ENCODE results near the gene TPMT. TPM values are rescaled to one million over a fixed set of nuclear protein-coding genes. Genes with fewer than 3 reads are reported as not detected.

Gene TPMT
- polyA plus RNA-seq (2011; rRNA removed), result 13.4 and 16.5 TPM in 2 replicates
- 4.0 and 4.3 TPM in 2 replicates for polyA plus RNA-seq (2012; cell fraction: cytosol; rRNA removed)
- 1.0 and 1.9 TPM in 2 replicates for polyA plus RNA-seq (2012; cell fraction: nucleus; rRNA removed)
- 11.0 to 11.2 TPM (median 11.2 TPM) in 3 replicates for polyA plus RNA-seq (2017; fragmentation: RNase III; extraction: RNeasy Plus Mini Kit Qiagen cat#74134 plus additional on column Dnase treatment)
- polyA minus RNA-seq (2011; rRNA and poly(A)+ RNA removed), result 2.8 and 3.0 TPM in 2 replicates

DNA sequence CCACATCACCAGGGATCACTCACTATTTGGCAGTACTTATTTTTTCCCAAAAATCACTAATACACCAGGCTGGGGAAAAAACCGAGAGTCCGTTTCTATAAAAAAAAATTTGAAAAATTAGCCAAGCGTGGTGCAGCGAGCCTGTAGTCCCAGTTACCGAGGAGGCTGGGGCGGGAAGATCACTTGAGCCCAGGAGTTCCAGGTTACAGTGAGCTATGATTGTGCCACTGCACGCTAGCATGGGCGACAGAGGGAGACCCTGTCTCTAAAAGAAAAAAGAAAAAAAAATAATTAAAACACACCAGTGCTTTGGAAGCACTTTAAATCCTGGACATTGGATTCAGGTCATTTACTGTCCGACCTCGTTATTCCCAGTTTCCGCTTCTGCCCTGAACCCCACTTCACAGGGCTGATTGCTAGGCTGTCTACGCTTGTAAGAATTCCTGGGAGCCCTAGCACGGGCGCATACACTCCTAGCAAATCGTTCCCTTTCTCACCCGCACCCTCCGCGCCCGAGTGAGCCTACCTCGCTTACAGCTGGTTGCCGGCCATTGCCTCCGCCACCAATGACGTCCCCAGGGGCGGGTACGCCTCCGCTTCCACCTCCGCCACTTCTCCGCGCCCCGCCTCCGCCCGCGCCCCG lies at the start of gene TPMT:
TPMT (minus strand) TSS at position 571 of the 643 bp plus-strand sequence. CDS start 5,950 bp downstream, outside the sequence.
- TF ChIP-seq ZSCAN20 (CRISPR knock-in tag; IDR thresholded peaks at IDR 0.05) (no peak), TFCP2L1 (CRISPR knock-in tag; IDR thresholded peaks at IDR 0.05) (no peak), PHF8 (IDR thresholded peaks at IDR 0.05; ENCODE audit: borderline replicate concordance, low read depth) (peak; percentile 75; the same call in 1 of the 2 replicates), ESRRA (IDR thresholded peaks at IDR 0.05; ENCODE audit: borderline replicate concordance, low read length) (no peak), JUNB (IDR thresholded peaks at IDR 0.05) (no peak), POLR2A (IDR thresholded peaks at IDR 0.05; ENCODE audit: low read length) (peak; percentile 71), RCOR1 (IDR thresholded peaks at IDR 0.05; ENCODE audit: low read depth, low read length) (no peak), RNF2 (IDR thresholded peaks at IDR 0.05; ENCODE audit: borderline replicate concordance, low read depth) (no peak), JUN (IDR thresholded peaks at IDR 0.05) (no peak), BHLHE40 (IDR thresholded peaks at IDR 0.05; ENCODE audit: low read depth, low read length) (no peak), ZNF302 (CRISPR knock-in tag; IDR thresholded peaks at IDR 0.05) (no peak)
- TF ChIP-seq, protein P1, sequence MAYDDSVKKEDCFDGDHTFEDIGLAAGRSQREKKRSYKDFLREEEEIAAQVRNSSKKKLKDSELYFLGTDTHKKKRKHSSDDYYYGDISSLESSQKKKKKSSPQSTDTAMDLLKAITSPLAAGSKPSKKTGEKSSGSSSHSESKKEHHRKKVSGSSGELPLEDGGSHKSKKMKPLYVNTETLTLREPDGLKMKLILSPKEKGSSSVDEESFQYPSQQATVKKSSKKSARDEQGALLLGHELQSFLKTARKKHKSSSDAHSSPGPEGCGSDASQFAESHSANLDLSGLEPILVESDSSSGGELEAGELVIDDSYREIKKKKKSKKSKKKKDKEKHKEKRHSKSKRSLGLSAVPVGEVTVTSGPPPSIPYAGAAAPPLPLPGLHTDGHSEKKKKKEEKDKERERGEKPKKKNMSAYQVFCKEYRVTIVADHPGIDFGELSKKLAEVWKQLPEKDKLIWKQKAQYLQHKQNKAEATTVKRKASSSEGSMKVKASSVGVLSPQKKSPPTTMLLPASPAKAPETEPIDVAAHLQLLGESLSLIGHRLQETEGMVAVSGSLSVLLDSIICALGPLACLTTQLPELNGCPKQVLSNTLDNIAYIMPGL (CRISPR knock-in tag; IDR thresholded peaks at IDR 0.05; ENCODE audit: borderline replicate concordance), result no peak
- TF ChIP-seq, protein P2, sequence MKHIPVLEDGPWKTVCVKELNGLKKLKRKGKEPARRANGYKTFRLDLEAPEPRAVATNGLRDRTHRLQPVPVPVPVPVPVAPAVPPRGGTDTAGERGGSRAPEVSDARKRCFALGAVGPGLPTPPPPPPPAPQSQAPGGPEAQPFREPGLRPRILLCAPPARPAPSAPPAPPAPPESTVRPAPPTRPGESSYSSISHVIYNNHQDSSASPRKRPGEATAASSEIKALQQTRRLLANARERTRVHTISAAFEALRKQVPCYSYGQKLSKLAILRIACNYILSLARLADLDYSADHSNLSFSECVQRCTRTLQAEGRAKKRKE (CRISPR knock-in tag; IDR thresholded peaks at IDR 0.05; ENCODE audit: low read depth), result no peak
- TF ChIP-seq, protein P3, sequence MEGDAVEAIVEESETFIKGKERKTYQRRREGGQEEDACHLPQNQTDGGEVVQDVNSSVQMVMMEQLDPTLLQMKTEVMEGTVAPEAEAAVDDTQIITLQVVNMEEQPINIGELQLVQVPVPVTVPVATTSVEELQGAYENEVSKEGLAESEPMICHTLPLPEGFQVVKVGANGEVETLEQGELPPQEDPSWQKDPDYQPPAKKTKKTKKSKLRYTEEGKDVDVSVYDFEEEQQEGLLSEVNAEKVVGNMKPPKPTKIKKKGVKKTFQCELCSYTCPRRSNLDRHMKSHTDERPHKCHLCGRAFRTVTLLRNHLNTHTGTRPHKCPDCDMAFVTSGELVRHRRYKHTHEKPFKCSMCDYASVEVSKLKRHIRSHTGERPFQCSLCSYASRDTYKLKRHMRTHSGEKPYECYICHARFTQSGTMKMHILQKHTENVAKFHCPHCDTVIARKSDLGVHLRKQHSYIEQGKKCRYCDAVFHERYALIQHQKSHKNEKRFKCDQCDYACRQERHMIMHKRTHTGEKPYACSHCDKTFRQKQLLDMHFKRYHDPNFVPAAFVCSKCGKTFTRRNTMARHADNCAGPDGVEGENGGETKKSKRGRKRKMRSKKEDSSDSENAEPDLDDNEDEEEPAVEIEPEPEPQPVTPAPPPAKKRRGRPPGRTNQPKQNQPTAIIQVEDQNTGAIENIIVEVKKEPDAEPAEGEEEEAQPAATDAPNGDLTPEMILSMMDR (IDR thresholded peaks at IDR 0.05), result no peak
- WGBS (ENCODE audit: missing lambda C conversion rate), result 0% methylated on average over 15 of the region's 34 CpGs
- Histone ChIP-seq H3K9me3 (no peaks in the 10 kb centered on the region), H3K4me3 (peak within 1 kb of the TSS; percentile 89), H3K4me1 (peaks cover 17% of the 10 kb centered on the region), H3K4me2 (peak within 1 kb of the TSS; percentile 83), H3K27ac (peak within 1 kb of the TSS; percentile 78 to 90)
- ChIA-PET CTCF (interaction anchor here (1.8 kb wide), 1 partner anchor 16 kb away, joined by 4 read pairs; no protein-coding TSS in a partner anchor), POLR2A (no interaction called here)
- peak; percentile 86 to 88 for ATAC-seq
- FAIRE-seq, result no peak
- DNase-seq (ENCODE audit: low read depth in 1 of 2, low spot score in 1 of 2), result peak in 1 of 2 experiments; percentile 62

DNA sequence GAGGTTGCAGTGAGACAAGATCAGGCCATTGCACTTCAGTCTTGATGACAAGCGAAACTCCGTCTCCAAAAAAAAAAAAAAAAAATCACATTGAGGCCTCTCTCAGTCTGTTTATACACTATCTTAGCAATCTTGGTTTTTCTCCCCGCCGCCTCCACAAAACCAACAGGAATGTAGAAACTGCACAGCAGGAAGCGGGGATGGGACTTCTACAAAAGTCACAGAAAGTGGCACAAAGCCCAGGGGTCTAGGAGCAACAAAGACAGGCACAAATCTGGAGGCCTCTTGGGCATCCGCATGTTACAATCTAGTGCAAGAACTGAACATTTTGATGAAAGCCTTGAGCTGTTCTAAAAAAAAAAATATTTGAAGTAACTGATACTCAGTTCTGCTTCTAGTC lies 48.9 kb upstream of the TPMT start:
- FAIRE-seq (no peak), DNase-seq (ENCODE audit: low read depth in 1 of 2, low spot score in 1 of 2) (no peak), ATAC-seq (no peak)
- H3K27ac ChIP-seq, result no peak overlapping the region
- TF ChIP-seq, protein P4, sequence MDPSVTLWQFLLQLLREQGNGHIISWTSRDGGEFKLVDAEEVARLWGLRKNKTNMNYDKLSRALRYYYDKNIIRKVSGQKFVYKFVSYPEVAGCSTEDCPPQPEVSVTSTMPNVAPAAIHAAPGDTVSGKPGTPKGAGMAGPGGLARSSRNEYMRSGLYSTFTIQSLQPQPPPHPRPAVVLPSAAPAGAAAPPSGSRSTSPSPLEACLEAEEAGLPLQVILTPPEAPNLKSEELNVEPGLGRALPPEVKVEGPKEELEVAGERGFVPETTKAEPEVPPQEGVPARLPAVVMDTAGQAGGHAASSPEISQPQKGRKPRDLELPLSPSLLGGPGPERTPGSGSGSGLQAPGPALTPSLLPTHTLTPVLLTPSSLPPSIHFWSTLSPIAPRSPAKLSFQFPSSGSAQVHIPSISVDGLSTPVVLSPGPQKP (IDR thresholded peaks at IDR 0.05; ENCODE audit: low read depth, low read length), result no peak
- TF ChIP-seq NPAS2 (CRISPR knock-in tag; IDR thresholded peaks at IDR 0.05; ENCODE audit: borderline replicate concordance), result no peak
- no peak for TF ChIP-seq SREBF2 (IDR thresholded peaks at IDR 0.05)
- no peak for TF ChIP-seq EHF (CRISPR knock-in tag; IDR thresholded peaks at IDR 0.05)
- no peak for TF ChIP-seq TFCP2L1 (CRISPR knock-in tag; IDR thresholded peaks at IDR 0.05)
- TF ChIP-seq JUN (IDR thresholded peaks at IDR 0.05), result no peak
- TF ChIP-seq HOXA7 (CRISPR knock-in tag; IDR thresholded peaks at IDR 0.05), result no peak
- TF ChIP-seq POLR2AphosphoS2 (conservative IDR thresholded peaks at IDR 0.05; ENCODE audit: low read length), result no peak
- no peak for TF ChIP-seq ZC3H11A (IDR thresholded peaks at IDR 0.05)
- TF ChIP-seq PHF8 (IDR thresholded peaks at IDR 0.05; ENCODE audit: borderline replicate concordance, low read depth), result no peak
- TF ChIP-seq MAZ (IDR thresholded peaks at IDR 0.05; ENCODE audit: borderline replicate concordance, low read depth, low read length), result no peak
- no peak for TF ChIP-seq TP53 (CRISPR knock-in tag; IDR thresholded peaks at IDR 0.05)
- TF ChIP-seq, protein P1 (CRISPR knock-in tag; IDR thresholded peaks at IDR 0.05; ENCODE audit: borderline replicate concordance), result no peak
- no peak for TF ChIP-seq HOXB13 (CRISPR knock-in tag; IDR thresholded peaks at IDR 0.05; ENCODE audit: low read depth)
- TF ChIP-seq ESRRA (IDR thresholded peaks at IDR 0.05; ENCODE audit: borderline replicate concordance, low read length), result no peak
- no peak for TF ChIP-seq RFX5 (IDR thresholded peaks at IDR 0.05)
- TF ChIP-seq, protein P5, sequence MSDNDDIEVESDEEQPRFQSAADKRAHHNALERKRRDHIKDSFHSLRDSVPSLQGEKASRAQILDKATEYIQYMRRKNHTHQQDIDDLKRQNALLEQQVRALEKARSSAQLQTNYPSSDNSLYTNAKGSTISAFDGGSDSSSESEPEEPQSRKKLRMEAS (IDR thresholded peaks at IDR 0.05), result no peak
- no peak for TF ChIP-seq ZSCAN20 (CRISPR knock-in tag; IDR thresholded peaks at IDR 0.05)
- H3K4me3 ChIP-seq, result no peak overlapping the region
- WGBS (ENCODE audit: missing lambda C conversion rate), result 96% methylated on average over 6 of the region's 6 CpGs
- no peak overlapping the region for H3K4me2 ChIP-seq
- ChIA-PET POLR2A (no interaction called here), CTCF (no interaction called here)
- no peaks in the 10 kb centered on the region for H3K9me3 ChIP-seq
- H3K4me1 ChIP-seq, result no peaks in the 10 kb centered on the region

Measured in A549 (cell line).